Natural killer cell (primary cell): ENCODE data around the gene CRTC1. TPM values are rescaled to one million over a fixed set of nuclear protein-coding genes. Genes with fewer than 3 reads are reported as not detected.
A peak's percentile ranks its signal among the peaks of the same experiment; 100 is the strongest.

Source experiments
- ATAC-seq, 3 donors: fragments of 150-1000 bp in 2 of 3; fragments of 200-7000 bp in 1 of 3; cut with Tn5 transposase; 1 replicate in 1 of 3; 2 replicates in 2 of 3; pipeline ENCODE4 v1.10.0; 2021; ENCODE audit warnings: mild to moderate bottlenecking in 2 of 3, moderate library complexity in 2 of 3
- DNase-seq, 2 donors: peaks; one replicate each; pipeline versions ENCODE4 v3.0.0 to v3.0.0-alpha.2; 2013 to 2021; ENCODE audit warnings: mixed read lengths in 1 of 2
- H3K27ac ChIP-seq: one replicate; pipeline ENCODE4 v1.5.1; 2013; ENCODE audit warnings: mild to moderate bottlenecking, low read length
- H3K27me3 ChIP-seq: one replicate; pipeline ENCODE4 v1.6.1; 2013; ENCODE audit warnings: low read length; ENCODE audit not compliant: control insufficient read depth, insufficient read depth
- H3K36me3 ChIP-seq: one replicate; pipeline ENCODE4 v1.6.1; 2013; ENCODE audit warnings: low read length; ENCODE audit not compliant: control insufficient read depth, insufficient read depth
- H3K4me1 ChIP-seq: one replicate; pipeline ENCODE4 v1.6.1; 2013; ENCODE audit warnings: low read length; ENCODE audit not compliant: control insufficient read depth, insufficient read depth
- H3K4me3 ChIP-seq: one replicate; pipeline ENCODE4 v1.5.1; 2013; ENCODE audit warnings: low read length
- H3K9me3 ChIP-seq: one replicate; pipeline ENCODE4 v1.6.1; 2013; ENCODE audit warnings: low read length; ENCODE audit not compliant: control insufficient read depth, insufficient read depth
- H3K27ac Mint-ChIP-seq, 2 donors: one replicate each; pipeline ENCODE4 v1.8.0; 2022; ENCODE audit warnings: mild to moderate bottlenecking in 2 of 2, mixed read lengths in 2 of 2, moderate library complexity in 1 of 2
- H3K27me3 Mint-ChIP-seq, 2 donors: one replicate each; pipeline ENCODE4 v1.8.0; 2022; ENCODE audit warnings: low read depth in 2 of 2, mixed read lengths in 2 of 2
- H3K36me3 Mint-ChIP-seq: one replicate; pipeline ENCODE4 v1.8.0; 2022; ENCODE audit warnings: mixed read lengths
- H3K4me1 Mint-ChIP-seq, 2 donors: one replicate each; pipeline ENCODE4 v1.8.0; 2022; ENCODE audit warnings: mixed read lengths in 2 of 2
- H3K4me3 Mint-ChIP-seq: one replicate; pipeline ENCODE4 v1.8.0; 2022; ENCODE audit warnings: mild to moderate bottlenecking, moderate library complexity, mixed read lengths
- H3K9me3 Mint-ChIP-seq, 2 donors: one replicate each; pipeline ENCODE4 v1.8.0; 2022; ENCODE audit warnings: mixed read lengths in 2 of 2
- CTCF ChIP-seq: fragments of 200-600 bp; IDR thresholded peaks from one replicate; pipeline ENCODE4 v1.8.0; 2022; ENCODE audit warnings: antibody characterized with exemption
- WGBS: methylation state at CpG from one replicate; pipeline ENCODE4 v1.1.7; 2013; ENCODE audit warnings: missing lambda C conversion rate; ENCODE audit not compliant: insufficient coverage; 5-methylcytosine and 5-hydroxymethylcytosine counted together
- intact Hi-C: fragments of 100-400 bp; cut with micrococcal nuclease; formaldehyde crosslinking; loops from one replicate; pipeline ENCODE4 v1.14.2; 2022
- total RNA-seq, 4 donors: library from RNA; stranded (reverse); fragments of 120-200 nt in 1 of 4; gene quantifications; one replicate each; pipeline versions ENCODE4 v1.2.3 to v1.2.4, GENCODE V29; 2013 to 2022

The CRTC1 gene
- total RNA-seq, 3 donors from 2014 or later (not counting 1 experiment from before 2014, with no cell fraction given), result 14.1 to 17.0 (median 14.3) TPM

- Histone ChIP-seq H3K36me3 (peaks cover 3% of the 10 kb centered on the region), H3K27ac (no peak overlapping the region), H3K9me3 (no peaks in the 10 kb centered on the region), H3K4me3 (no peak overlapping the region), H3K4me1 (peaks cover 15% of the 10 kb centered on the region), H3K27me3 (no peaks in the 10 kb centered on the region)
- no peak for TF ChIP-seq CTCF
- Mint-ChIP-seq H3K36me3 (no peaks in the 10 kb centered on the region), H3K27me3 (no peaks in the 10 kb centered on the region), H3K4me3 (no peak overlapping the region), H3K9me3 (no peaks in the 10 kb centered on the region), H3K27ac (no peak overlapping the region), H3K4me1 (peaks cover 26 to 46% of the 10 kb centered on the region in 2 donors)
- ATAC-seq (no peak), DNase-seq (no peak)
- intact Hi-C loops, result no loop called here
- WGBS, result 89% methylated on average over 9 of the region's 10 CpGs
Measured at GRCh38 chr19:18660939-18661670, 22.4 kb upstream of the CRTC1 start.

- H3K4me1 ChIP-seq, result peaks cover 15% of the 10 kb centered on the region
- intact Hi-C loops, result no loop called here
- no peak overlapping the region for H3K4me3 Mint-ChIP-seq
- WGBS, result 90% methylated on average over 15 of the region's 15 CpGs
- H3K27me3 ChIP-seq, result no peaks in the 10 kb centered on the region
- DNase-seq, result no peak
- H3K36me3 Mint-ChIP-seq, result no peaks in the 10 kb centered on the region
- no peaks in the 10 kb centered on the region for H3K9me3 ChIP-seq
- H3K36me3 ChIP-seq, result peaks cover 7% of the 10 kb centered on the region
- no peak for TF ChIP-seq CTCF
- H3K27ac Mint-ChIP-seq, result no peak overlapping the region
- no peak overlapping the region for H3K4me3 ChIP-seq
- no peaks in the 10 kb centered on the region for H3K27me3 Mint-ChIP-seq
- no peak for ATAC-seq
- H3K9me3 Mint-ChIP-seq, result no peaks in the 10 kb centered on the region
- H3K27ac ChIP-seq, result no peak overlapping the region
- H3K4me1 Mint-ChIP-seq, result peaks cover 18 to 33% of the 10 kb centered on the region in 2 donors
Measured at GRCh38 chr19:18662972-18663732, 20.3 kb upstream of the CRTC1 start.

- Histone ChIP-seq H3K4me1 (peaks cover 14% of the 10 kb centered on the region), H3K4me3 (no peak overlapping the region), H3K27me3 (no peaks in the 10 kb centered on the region), H3K36me3 (peaks cover 14% of the 10 kb centered on the region), H3K9me3 (no peaks in the 10 kb centered on the region), H3K27ac (no peak overlapping the region)
- DNase-seq (peak in 1 of 2 donors; percentile 52), ATAC-seq (peak; percentile 33 to 50 (median 44))
- no peak overlapping the region for H3K27ac Mint-ChIP-seq
- no peaks in the 10 kb centered on the region for H3K36me3 Mint-ChIP-seq
- H3K9me3 Mint-ChIP-seq, result no peaks in the 10 kb centered on the region
- H3K4me3 Mint-ChIP-seq, result no peak overlapping the region
- no peak for TF ChIP-seq CTCF
- peaks cover 9 to 24% of the 10 kb centered on the region in 2 donors for H3K4me1 Mint-ChIP-seq
- intact Hi-C loops, result no loop called here
- H3K27me3 Mint-ChIP-seq, result no peaks in the 10 kb centered on the region
- 56% methylated on average over 14 of the region's 14 CpGs for WGBS
Measured at GRCh38 chr19:18663940-18664530, 19.4 kb upstream of the CRTC1 start.
